ENCODE results near the gene IPO11. TPM values are rescaled to one million over a fixed set of nuclear protein-coding genes. Genes with fewer than 3 reads are reported as not detected.

IPO11 gene
- total RNA-seq, 4 donors from 2014 or later = 15.5 to 36.0 (median 20.1) TPM

GRCh38 chr5:62594364-62594984 is 181.9 kb downstream of the IPO11 start:
- ATAC-seq = no peak
- Histone ChIP-seq H3K27me3 (no peaks in the 10 kb centered on the region), H3K9me3 (no peaks in the 10 kb centered on the region), H3K27ac (no peak overlapping the region), H3K36me3 (no peaks in the 10 kb centered on the region), H3K4me1 (no peaks in the 10 kb centered on the region), H3K4me3 (no peak overlapping the region)
- in situ Hi-C loops (cut with MboI; ENCODE audit: low sequenced_read_pairs in 4 of 4) = no loop called here
- intact Hi-C loops (cut with DNase I; ENCODE audit: low total_unique reads) = no loop called here
- TF ChIP-seq POLR2A (IDR thresholded peaks at IDR 0.05) = no peak
- TF ChIP-seq, protein P1, sequence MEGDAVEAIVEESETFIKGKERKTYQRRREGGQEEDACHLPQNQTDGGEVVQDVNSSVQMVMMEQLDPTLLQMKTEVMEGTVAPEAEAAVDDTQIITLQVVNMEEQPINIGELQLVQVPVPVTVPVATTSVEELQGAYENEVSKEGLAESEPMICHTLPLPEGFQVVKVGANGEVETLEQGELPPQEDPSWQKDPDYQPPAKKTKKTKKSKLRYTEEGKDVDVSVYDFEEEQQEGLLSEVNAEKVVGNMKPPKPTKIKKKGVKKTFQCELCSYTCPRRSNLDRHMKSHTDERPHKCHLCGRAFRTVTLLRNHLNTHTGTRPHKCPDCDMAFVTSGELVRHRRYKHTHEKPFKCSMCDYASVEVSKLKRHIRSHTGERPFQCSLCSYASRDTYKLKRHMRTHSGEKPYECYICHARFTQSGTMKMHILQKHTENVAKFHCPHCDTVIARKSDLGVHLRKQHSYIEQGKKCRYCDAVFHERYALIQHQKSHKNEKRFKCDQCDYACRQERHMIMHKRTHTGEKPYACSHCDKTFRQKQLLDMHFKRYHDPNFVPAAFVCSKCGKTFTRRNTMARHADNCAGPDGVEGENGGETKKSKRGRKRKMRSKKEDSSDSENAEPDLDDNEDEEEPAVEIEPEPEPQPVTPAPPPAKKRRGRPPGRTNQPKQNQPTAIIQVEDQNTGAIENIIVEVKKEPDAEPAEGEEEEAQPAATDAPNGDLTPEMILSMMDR (IDR thresholded peaks at IDR 0.05 in 4 of 5, conservative IDR thresholded peaks at IDR 0.05 in 1 of 5) = no peak
- DNase-seq = no peak

DNA sequence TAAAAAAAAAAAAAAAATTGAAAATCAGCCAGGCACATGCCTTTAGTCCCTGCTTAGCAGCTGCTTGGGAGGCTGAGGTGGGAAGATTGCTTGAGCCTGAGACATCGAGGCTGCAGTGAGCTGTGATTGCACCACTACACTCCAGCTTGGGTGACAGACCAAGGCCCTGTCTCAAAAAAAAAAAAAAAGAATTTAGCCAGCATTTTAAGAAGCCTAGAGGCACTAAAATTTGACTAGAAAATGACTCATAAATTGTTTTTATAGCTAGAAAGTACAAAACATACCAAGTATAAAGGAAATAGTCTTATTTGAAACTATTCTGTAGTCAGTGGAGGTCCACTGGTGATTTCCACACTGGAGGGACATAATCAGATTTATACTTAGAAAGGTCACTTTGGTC is 183.5 kb downstream of the IPO11 start:
- no peak for DNase-seq
- no peak for ATAC-seq
- Histone ChIP-seq H3K4me3 (no peak overlapping the region), H3K27ac (no peak overlapping the region), H3K36me3 (no peaks in the 10 kb centered on the region), H3K4me1 (no peaks in the 10 kb centered on the region), H3K9me3 (no peaks in the 10 kb centered on the region), H3K27me3 (no peaks in the 10 kb centered on the region)
- intact Hi-C loops (cut with DNase I; ENCODE audit: low total_unique reads) = no loop called here
- TF ChIP-seq POLR2A (IDR thresholded peaks at IDR 0.05) = no peak
- TF ChIP-seq, protein P1 (IDR thresholded peaks at IDR 0.05 in 4 of 5, conservative IDR thresholded peaks at IDR 0.05 in 1 of 5) = no peak
- in situ Hi-C loops (cut with MboI; ENCODE audit: low sequenced_read_pairs in 4 of 4) = no loop called here

- no peaks in the 10 kb centered on the region for H3K27me3 ChIP-seq
- intact Hi-C loops (cut with DNase I; ENCODE audit: low total_unique reads) = no loop called here
- ATAC-seq (no peak), DNase-seq (no peak)
- H3K36me3 ChIP-seq = no peaks in the 10 kb centered on the region
- no peaks in the 10 kb centered on the region for H3K9me3 ChIP-seq
- in situ Hi-C loops (cut with MboI; ENCODE audit: low sequenced_read_pairs in 4 of 4) = no loop called here
- TF ChIP-seq, protein P1 (IDR thresholded peaks at IDR 0.05 in 4 of 5, conservative IDR thresholded peaks at IDR 0.05 in 1 of 5) = no peak
- no peak for TF ChIP-seq POLR2A (IDR thresholded peaks at IDR 0.05)
- H3K4me1 ChIP-seq = no peaks in the 10 kb centered on the region
- H3K4me3 ChIP-seq = no peak overlapping the region
- no peak overlapping the region for H3K27ac ChIP-seq
Observed at GRCh38 chr5:62596691-62597090, 184.1 kb downstream of the IPO11 start.

DNA sequence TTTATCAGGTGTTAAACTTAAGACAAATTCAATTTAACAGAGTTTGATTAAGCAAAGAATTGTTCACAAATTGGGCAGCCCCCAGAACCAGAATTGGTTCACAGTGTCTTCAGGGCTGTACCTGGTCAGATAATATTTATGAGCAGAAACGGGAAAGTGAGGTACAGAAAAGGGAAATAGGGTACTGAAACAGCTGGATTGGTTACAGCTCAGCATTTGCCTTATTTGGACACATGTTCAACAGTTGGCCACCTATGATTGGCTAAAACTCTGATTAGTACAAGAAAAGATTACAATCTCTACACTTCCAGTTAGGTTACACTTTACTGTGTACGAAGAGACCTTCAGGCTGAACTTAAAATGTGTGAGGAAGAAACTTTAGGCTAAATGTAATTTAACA is 184.8 kb downstream of the IPO11 start:
- in situ Hi-C loops (cut with MboI; ENCODE audit: low sequenced_read_pairs in 4 of 4) = no loop called here
- no peak overlapping the region for H3K27ac ChIP-seq
- no peak for ATAC-seq

More for the DNA sequence above, 184.8 kb downstream of the IPO11 start:
- DNase-seq = no peak
- Histone ChIP-seq H3K9me3 (no peaks in the 10 kb centered on the region), H3K4me3 (no peak overlapping the region), H3K36me3 (no peaks in the 10 kb centered on the region), H3K27me3 (no peaks in the 10 kb centered on the region), H3K4me1 (no peaks in the 10 kb centered on the region)
- TF ChIP-seq, protein P1 (IDR thresholded peaks at IDR 0.05 in 4 of 5, conservative IDR thresholded peaks at IDR 0.05 in 1 of 5) = no peak
- no peak for TF ChIP-seq POLR2A (IDR thresholded peaks at IDR 0.05)
- intact Hi-C loops (cut with DNase I; ENCODE audit: low total_unique reads) = no loop called here
